Uterus (tissue), 2 donors: ENCODE measurements around the gene MANSC4.

ENCODE experiments used
- POLR2A ChIP-seq, 2 donors: fragments of 450-650 bp; IDR thresholded peaks; one replicate each; pipeline ENCODE4 v1.6.1; 2016; ENCODE audit warnings: antibody characterized with exemption in 2 of 2, mild to moderate bottlenecking in 1 of 2, moderate library complexity in 1 of 2
- TF ChIP-seq, protein P1 (sequence below), 4 experiments: fragments of 200-600 bp in 2 of 4; fragments of 450-650 bp in 2 of 4; sonication (generic) in 2 of 4; IDR thresholded peaks; one replicate each; pipeline ENCODE4 v1.5.1; 2016 to 2019; ENCODE audit warnings: antibody characterized with exemption in 4 of 4, mild to moderate bottlenecking in 2 of 4, moderate library complexity in 1 of 4

DNA sequence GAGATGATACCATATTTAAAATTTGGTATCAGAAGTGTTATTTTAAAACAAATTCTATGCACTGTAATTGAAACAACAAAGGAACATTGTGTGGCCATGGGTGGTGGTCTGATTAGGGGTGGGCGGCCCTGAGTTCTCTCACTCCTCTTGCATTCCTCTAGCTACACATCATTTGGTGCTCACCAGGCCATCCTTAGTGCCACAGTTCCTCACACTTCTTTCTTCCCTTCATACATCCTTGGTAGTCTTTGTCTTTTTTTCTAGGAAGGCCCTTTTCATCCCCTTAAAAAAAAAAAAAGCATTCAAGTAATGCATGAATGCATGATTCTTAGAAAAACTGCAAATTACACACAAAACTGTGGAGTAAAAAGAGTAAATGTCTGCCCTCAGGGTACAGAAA, 2.4 kb upstream of the MANSC4 start:
- TF ChIP-seq, protein P1, sequence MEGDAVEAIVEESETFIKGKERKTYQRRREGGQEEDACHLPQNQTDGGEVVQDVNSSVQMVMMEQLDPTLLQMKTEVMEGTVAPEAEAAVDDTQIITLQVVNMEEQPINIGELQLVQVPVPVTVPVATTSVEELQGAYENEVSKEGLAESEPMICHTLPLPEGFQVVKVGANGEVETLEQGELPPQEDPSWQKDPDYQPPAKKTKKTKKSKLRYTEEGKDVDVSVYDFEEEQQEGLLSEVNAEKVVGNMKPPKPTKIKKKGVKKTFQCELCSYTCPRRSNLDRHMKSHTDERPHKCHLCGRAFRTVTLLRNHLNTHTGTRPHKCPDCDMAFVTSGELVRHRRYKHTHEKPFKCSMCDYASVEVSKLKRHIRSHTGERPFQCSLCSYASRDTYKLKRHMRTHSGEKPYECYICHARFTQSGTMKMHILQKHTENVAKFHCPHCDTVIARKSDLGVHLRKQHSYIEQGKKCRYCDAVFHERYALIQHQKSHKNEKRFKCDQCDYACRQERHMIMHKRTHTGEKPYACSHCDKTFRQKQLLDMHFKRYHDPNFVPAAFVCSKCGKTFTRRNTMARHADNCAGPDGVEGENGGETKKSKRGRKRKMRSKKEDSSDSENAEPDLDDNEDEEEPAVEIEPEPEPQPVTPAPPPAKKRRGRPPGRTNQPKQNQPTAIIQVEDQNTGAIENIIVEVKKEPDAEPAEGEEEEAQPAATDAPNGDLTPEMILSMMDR (IDR thresholded peaks at IDR 0.05) = no peak
- no peak for TF ChIP-seq POLR2A (IDR thresholded peaks at IDR 0.05)
